Lung (tissue), 12 donors: ENCODE results near the gene CENPM. TPM values are rescaled to one million over a fixed set of nuclear protein-coding genes. Genes with fewer than 3 reads are reported as not detected.
A peak's percentile ranks its signal among the peaks of the same experiment; 100 is the strongest.

Source experiments
- ATAC-seq: fragments of 200-7000 bp; cut with Tn5 transposase; one replicate; pipeline ENCODE4 v1.9.1; 2020; ENCODE audit warnings: moderate number of reproducible peaks; ENCODE audit not compliant: insufficient read depth, low FRiP score
- DNase-seq, 3 donors: peaks; one replicate each; pipeline ENCODE4 v3.0.0-alpha.2; 2013 to 2017
- H3K27ac ChIP-seq, 2 donors: one replicate each; pipeline ENCODE4 v1.5.1; 2013; ENCODE audit warnings: mild to moderate bottlenecking in 2 of 2, moderate library complexity in 2 of 2, control low read depth in 1 of 2, inconsistent platforms in 1 of 2, low read depth in 1 of 2, low read length in 1 of 2
- H3K27me3 ChIP-seq, 3 donors: one replicate each; pipeline ENCODE4 v1.5.1; 2013; ENCODE audit warnings: low read length in 2 of 3; ENCODE audit not compliant: control insufficient read depth in 3 of 3, insufficient read depth in 3 of 3
- H3K36me3 ChIP-seq, 4 donors: one replicate each; pipeline ENCODE4 v1.5.1; 2013; ENCODE audit warnings: low read length in 4 of 4, mild to moderate bottlenecking in 1 of 4, moderate library complexity in 1 of 4; ENCODE audit not compliant: control insufficient read depth in 4 of 4, insufficient read depth in 4 of 4
- H3K4me1 ChIP-seq, 5 donors: one replicate each; pipeline ENCODE4 v1.5.1; 2013; ENCODE audit warnings: low read length in 5 of 5, mild to moderate bottlenecking in 2 of 5, moderate library complexity in 1 of 5; ENCODE audit not compliant: control insufficient read depth in 5 of 5, insufficient read depth in 5 of 5
- H3K4me3 ChIP-seq: one replicate; pipeline ENCODE4 v1.5.1; 2013; ENCODE audit warnings: mild to moderate bottlenecking, control low read depth, moderate library complexity
- H3K9ac ChIP-seq, 2 donors: one replicate each; pipeline ENCODE4 v1.5.1; 2013; ENCODE audit warnings: low read length in 2 of 2, control low read depth in 1 of 2; ENCODE audit not compliant: insufficient read depth in 1 of 2
- H3K9me3 ChIP-seq, 4 donors: one replicate each; pipeline ENCODE4 v1.5.1; 2013; ENCODE audit warnings: low read length in 3 of 4, mild to moderate bottlenecking in 1 of 4, moderate library complexity in 1 of 4; ENCODE audit not compliant: control insufficient read depth in 4 of 4, insufficient read depth in 3 of 4
- CTCF ChIP-seq: IDR thresholded peaks from 2 replicates; pipeline ENCODE4 v1.5.1; 2012; ENCODE audit warnings: mild to moderate bottlenecking; ENCODE audit errors: control extremely low read depth, extremely low read depth
- WGBS, 2 donors: extraction: QIAGEN DNeasy Blood & Tissue Kit; methylation state at CpG; one replicate each; pipeline ENCODE4 v1.1.7; 2013; 5-methylcytosine and 5-hydroxymethylcytosine counted together
- polyA plus RNA-seq, 2 donors: library from polyadenylated mRNA; stranded (reverse); fragments of 200-250 nt; gene quantifications; one replicate each; pipeline ENCODE4 v1.2.1, GENCODE V29; 2013
- total RNA-seq, 2 donors: library from RNA; depleted of rRNA in 1 of 2; stranded (reverse); fragments of >200 nt in 1 of 2; gene quantifications; one replicate each; pipeline ENCODE4 v1.2.1, GENCODE V29; 2014 to 2021
- donor health status: control.
- donor health status: control.
- donor health status: Bipolar disorder and iron deficiency.
- donor health status: healthy.
- donor health status: DM: yes; HTN: yes; CAD: no.

The CENPM gene
- total and polyA plus RNA-seq, 4 donors = 9.9 to 20.5 (median 14.5) TPM

- Histone ChIP-seq H3K36me3 (no peaks in the 10 kb centered on the region), H3K4me1 (peaks cover 0 to 20% (median 7%) of the 10 kb centered on the region in 5 donors), H3K27me3 (peaks cover 4 to 53% (median 53%) of the 10 kb centered on the region in 3 donors), H3K9me3 (no peaks in the 10 kb centered on the region), H3K4me3 (no peak overlapping the region), H3K9ac (no peak overlapping the region), H3K27ac (no peak overlapping the region)
- WGBS, 2 donors = 64 to 69% methylated on average over 10 of the region's 10 CpGs
- DNase-seq (no peak), ATAC-seq (no peak)
- no peak for TF ChIP-seq CTCF
Measured at GRCh38 chr22:41916745-41917358, 30.1 kb downstream of the CENPM start.

GRCh38 chr22:41915786-41916493 lies 31.0 kb downstream of the CENPM start:
- Histone ChIP-seq H3K4me1 (peaks cover 0 to 24% (median 9%) of the 10 kb centered on the region in 5 donors), H3K27me3 (peaks cover 4 to 62% (median 60%) of the 10 kb centered on the region in 3 donors), H3K36me3 (no peaks in the 10 kb centered on the region), H3K4me3 (no peak overlapping the region), H3K27ac (no peak overlapping the region), H3K9ac (no peak overlapping the region), H3K9me3 (no peaks in the 10 kb centered on the region)
- TF ChIP-seq CTCF = no peak
- no peak for DNase-seq
- 40 to 49% methylated on average over 11 of the region's 11 CpGs for WGBS, 2 donors
- ATAC-seq = no peak

- H3K9me3 ChIP-seq = no peaks in the 10 kb centered on the region
Measured at GRCh38 chr22:41915035-41915785, 31.7 kb downstream of the CENPM start, which contains the start of gene SHISA8. SHISA8 (minus strand) TSS chr22:41915074; CDS start chr22:41914667, 407 bp downstream.

More at GRCh38 chr22:41915035-41915785, 31.7 kb downstream of the CENPM start, which contains the start of gene SHISA8:
- H3K27ac ChIP-seq = no peak within 1 kb of the TSS
- no peak for TF ChIP-seq CTCF
- no peak for ATAC-seq
- H3K4me3 ChIP-seq = no peak within 1 kb of the TSS
- H3K36me3 ChIP-seq = no peaks in the 10 kb centered on the region
- H3K9ac ChIP-seq = no peak within 1 kb of the TSS
- peak; percentile 61 to 67 (median 66) for DNase-seq
- H3K27me3 ChIP-seq = peaks cover 4 to 67% (median 59%) of the 10 kb centered on the region in 3 donors
- peaks cover 0 to 31% (median 16%) of the 10 kb centered on the region in 5 donors for H3K4me1 ChIP-seq
- WGBS, 2 donors = 7 to 9% methylated on average over 49 to 63 of the region's 63 CpGs
